NCI-H128 (cell line): ENCODE measurements around the gene OR2T2.
"Not testable (repeated sequence)": the region's sequence is repeated elsewhere in the genome, so short reads cannot be mapped to it uniquely, and the experiment has no call there.

Experiments used
- DNase-seq: peaks from one replicate; lab custom pipeline; 2025; ENCODE audit not compliant: unreplicated experiment; lab: John Stamatoyannopoulos, UW

Gene OR2T2

DNA sequence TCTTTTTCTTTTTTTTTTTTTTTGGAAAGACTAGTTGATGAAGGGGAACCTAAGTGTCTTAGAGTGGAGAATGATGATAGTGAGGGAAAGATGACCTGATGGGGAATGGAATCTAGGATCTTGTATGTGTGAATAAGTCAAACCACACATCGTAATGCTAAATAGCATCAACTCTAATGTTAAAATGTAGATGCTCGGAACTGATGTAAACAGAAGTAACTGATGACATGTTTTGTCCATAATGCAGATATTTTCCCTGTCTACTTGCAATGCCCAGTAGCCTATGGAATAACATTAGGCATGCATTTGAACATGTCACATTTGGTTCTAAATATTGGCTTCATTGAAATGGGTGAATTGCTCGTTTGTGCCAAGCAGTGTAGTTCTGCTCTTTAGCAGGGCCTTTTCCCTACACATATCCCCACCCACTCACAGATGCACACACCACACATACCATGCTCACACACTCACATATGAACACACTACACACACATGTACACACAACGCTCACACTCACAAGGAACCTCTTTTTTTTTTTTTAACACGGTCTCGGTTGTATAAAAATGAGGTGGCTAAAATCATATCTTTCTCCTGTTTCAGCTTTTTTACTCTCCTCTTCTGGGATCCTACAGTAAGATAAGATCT is 4.5 kb downstream of the OR2T2 start:
- not testable (repeated sequence) for DNase-seq

DNA sequence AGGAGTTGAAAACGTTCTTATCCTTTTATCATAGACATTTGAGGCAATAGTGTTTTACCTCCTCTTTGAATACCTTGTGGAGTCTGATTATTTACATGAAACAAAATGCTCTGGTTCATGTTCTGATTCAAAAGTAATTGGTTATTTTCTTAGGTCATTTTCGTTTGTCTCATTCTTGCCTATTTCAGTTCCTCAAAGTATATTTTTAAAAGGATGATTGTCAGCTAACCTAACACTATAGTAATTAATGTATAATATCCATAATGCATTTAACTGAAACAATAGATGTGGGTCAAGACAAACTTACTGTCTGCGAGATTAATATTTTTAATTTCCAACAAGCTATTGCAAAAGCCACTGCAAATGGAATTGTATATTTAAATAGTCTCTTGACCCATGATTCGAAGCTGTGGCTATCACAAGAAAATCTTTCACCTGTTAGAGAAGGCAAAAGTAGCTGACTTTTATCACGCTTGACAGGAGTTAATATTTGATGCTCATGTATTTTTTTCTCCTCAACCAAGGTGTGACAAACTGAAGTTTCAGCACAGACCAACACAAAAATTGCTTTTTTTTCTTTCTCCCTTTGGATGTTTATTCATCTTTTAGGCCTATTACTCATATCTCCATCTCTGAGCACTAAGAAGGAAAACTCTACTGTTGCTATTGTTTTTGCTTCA is 5.2 kb downstream of the OR2T2 start:
- DNase-seq: not testable (repeated sequence)

DNA sequence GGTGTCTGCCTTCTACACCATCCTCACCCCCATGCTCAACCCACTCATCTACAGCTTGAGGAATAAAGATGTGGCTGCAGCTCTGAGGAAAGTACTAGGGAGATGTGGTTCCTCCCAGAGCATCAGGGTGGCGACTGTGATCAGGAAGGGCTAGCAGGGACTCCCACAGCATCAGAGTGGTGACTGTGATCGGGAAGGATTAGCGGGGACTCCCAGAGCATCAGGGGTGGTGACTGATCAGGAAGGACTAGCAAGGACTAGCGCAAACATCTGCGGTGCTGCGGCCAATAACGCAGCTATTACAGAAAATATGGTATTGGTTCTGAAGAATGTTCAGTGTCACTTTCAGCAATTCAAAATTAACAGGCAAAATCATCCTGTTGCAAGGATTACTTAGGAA is 8.2 kb downstream of the OR2T2 start:
- DNase-seq: not testable (repeated sequence)

DNA sequence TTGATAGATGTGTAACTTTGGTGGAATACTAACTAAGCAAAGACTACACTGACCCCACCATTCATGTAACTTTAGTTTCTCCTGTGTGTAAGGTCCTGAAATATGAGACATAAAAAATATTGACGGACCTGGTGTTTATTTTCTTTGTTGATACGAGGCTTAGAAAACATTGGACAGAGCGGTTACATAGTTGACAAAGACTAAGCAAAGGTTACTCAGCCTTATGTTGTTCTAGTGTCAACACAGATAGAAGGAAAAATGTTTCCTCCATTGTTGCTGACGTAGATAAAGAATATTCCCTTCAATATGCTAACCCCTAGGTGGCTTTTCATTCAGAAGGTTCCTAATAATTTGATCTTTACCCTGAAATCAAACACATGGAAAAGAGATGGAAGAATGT is 9.6 kb downstream of the OR2T2 start:
- DNase-seq: not testable (repeated sequence)

DNA sequence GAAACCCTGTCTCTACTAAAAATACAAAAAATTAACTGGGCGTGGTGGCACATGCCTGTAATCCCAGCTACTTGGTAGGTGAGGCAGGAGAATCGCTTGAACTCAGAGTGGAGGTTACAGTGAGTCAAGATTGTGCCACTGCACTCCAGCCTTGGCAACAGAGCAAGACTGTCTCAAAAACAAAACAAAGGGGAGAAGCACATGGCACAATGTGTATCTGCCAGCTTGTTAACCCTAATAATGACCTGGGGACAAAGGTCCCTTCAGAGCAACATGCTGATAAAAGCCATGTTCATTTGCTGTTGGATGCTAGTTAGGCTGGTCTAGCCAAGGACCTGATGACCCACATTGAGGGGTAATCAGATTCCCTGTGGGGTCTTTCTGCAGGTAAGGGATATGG is 11.2 kb downstream of the OR2T2 start:
- DNase-seq: not testable (repeated sequence)

DNA sequence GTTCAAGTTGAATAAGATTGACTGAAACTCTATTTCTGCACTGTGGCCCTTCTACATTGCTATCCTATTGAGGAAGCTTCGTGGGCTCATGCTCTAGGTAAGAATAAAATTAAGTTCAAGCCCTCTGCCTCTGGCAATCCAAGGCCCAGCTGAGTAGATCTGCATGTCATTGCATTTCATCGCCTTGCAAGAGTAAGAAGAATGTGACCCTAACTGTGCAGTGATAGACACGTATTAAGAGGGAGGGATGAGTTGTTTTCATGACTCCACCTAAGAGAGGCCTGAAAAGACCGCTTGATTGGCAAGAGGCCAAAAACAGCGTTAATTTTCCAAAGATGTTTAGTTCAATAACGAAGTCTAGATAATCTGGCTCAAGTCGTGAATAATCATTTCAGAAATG is 13.7 kb downstream of the OR2T2 start:
- DNase-seq: not testable (repeated sequence)

DNA sequence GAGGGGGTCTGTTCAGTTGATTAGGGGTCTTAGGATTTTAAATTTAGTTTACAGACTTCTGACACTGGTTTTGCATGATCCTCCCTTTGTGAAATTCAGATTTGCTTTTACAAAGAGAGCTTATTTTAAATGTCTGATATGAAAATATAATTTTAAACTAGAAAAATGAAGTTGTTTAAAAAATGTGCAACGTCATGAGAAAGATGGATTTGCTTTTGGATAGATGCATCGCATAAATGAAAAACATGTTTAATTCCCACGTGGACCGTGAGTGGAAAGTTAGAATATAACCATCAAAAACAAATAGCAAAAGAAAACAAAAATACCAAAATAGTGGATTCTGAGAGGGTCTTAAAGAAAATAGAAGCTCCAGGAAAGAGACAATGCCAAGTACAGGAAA is 25.7 kb downstream of the OR2T2 start:
- no peak for DNase-seq

DNA sequence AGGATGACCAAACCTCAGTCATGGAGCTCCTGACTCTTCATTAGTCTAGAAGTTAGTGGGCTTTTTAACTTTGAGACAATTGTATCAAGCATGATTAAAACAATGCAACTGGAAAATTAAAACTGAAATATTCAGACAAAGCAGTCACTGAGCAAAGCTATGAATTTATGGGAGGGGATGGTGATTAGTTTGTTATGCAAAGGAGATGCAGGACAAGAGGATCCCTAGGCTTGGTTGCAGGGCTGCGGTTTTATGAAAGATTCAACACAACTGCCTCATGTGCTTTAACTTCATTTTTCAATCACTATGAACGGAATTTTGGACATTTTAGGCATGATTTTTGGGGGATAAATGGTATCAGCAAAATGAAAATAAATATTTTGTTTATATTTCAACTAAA is 26.7 kb downstream of the OR2T2 start:
- DNase-seq: not testable (repeated sequence)

DNA sequence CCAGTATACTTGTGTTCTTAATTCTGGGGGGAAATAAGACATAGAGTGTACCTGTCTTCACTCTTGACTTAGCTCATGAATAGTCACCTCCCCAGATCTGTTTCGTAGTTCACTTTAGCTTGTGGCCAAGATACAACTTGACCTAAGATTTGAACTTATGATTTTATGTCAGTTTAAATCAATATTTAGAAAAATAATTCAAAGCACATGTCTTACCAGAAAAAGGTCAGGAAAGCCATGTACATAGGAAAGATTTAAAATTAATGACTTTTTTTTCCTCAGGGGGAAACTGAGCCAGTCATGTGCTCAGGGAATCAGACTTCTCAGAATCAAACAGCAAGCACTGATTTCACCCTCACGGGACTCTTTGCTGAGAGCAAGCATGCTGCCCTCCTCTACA is 27.6 kb downstream of the OR2T2 start, which contains the start of gene OR2T3:
Gene OR2T3, plus strand, starts transcription at position 301 of the 400 bp plus-strand sequence. Its CDS starts 0 bp downstream, at position 301.
- not testable (repeated sequence) for DNase-seq

DNA sequence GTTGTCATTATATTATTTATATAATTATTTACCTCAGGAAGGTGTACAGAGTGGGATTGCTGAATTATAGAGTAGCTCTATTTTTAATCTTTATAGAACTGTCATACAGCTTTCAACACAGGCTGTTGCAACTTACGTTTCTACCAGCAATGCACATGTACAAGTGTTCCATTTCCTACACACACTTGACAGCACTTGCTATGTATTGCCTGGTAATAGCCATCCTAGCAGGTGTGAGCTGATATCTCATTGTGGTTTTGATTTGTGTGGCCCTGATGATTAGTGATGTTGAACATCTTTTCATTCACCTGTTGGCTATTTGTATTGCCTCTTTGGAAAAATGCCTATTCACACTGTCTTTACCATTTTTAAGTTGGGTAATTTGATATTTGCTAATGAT is 30.2 kb downstream of the OR2T2 start:
- DNase-seq: not testable (repeated sequence)

DNA sequence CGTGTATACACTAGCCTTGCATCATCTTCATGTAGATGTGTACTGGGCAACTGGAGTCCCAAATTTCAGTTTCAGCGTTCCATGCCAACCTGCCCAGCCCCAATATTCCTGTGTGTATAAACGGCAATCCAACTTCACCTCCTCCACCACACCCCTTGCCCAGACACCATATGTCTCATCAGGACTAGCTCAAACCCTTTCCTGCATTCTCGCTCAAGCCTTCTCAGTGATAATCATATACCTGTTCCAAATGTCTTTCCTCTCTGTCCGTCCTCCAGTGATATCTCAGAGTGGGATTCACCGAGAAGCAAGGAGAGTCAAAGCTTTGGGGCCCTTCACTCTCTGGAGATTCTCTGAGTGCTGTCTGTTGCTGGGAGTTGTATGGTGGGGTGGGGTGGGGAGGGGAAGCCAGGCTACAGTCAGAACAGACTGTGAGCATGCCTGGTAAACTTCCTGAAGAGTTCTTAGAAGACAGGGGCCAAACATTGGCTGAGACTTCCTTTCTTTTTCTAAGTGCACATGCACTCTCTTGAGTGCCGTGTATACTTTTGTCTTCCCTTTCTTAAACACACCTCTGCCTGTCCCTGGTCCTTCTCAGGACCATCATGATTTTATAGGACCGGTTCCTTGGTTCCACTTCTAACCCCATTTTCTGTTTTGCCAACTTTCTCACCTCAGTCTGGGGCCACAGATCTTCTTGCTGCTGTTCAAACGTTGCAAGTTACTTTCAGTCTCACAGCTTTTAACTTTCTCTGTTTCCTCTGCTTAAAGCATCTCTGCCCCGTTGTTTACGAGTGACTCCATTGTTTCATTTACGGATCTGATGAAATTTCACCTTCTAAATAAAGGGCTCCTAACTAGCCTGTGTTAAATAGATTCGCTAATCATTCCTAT is 36.5 kb downstream of the OR2T2 start:
- DNase-seq: not testable (repeated sequence)

DNA sequence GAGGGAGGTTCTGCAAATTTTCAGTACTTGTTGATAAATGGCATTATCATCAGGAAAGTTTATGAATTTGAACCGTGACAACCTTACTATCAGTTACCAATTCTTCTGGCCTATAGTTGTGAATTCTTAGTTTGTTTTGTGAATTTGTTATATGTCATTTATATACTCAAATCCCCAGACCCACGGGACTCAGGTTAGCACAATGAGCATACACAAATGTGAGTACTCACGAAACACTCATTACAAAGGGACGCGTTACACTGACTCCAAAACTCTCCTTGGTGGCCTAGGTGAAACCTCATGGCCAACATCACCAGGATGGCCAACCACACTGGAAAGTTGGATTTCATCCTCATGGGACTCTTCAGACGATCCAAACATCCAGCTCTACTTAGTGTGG is 42.9 kb downstream of the OR2T2 start, which contains the start of gene OR2T5:
Gene OR2T5, plus strand, starts transcription at position 301 of the 400 bp plus-strand sequence. Its CDS starts 0 bp downstream, at position 301.
- not testable (repeated sequence) for DNase-seq

DNA sequence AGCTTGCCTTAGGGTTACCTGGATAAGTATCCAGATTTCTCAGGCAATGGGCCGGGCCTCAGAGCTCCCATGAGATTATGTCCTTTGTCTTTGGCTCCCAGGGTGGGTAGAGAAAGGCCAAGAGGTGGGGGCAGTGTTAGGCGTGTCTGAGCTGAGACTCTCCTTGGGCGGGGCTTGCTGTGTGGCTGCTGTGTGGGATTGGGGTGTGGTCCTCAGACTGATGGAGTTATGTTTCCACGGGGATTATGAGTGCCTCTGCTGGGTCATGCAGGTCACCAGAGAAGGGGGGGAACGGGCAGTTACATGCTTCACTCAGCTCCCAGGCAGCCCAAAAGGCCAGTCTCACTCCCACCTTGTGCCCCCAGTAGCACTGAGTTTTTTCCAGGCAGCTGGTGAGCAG is 51.2 kb downstream of the OR2T2 start:
- DNase-seq: not testable (repeated sequence)

DNA sequence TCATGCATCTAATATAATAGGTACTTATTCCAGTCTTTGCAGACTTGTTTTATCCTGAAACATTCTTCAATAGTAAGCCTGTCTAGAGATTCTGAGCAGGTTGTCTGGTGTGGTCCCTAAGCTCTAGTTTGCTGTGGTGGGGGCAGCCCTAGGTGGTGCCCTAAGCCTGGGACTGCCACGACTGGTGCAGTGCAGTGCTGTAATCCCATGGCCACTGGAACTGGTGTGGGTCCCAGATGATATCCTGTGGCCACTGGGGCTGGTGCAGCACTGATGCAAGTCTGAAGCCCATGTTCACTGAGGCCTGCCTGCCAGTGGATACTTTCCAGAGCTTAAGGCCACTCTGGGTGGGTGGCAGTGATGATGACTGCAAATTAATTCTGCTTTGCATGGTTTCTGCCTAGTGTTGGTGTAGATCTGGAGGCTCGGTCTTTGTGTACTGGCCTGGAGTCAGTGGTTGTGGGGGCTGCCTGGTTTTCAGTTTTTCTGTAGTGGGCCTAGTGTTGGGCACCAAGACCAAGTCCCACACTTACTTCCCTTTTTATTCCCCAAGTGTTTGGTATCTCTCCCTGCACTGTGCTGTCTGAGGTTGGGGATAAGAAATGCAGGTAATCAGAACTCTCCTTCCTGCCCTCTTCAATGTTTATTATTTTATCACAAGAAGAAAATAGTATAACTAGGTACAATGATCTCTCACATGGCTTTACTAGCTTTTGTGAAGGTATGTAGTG is 55.0 kb downstream of the OR2T2 start:
- DNase-seq: not testable (repeated sequence)
